ENCODE data around the gene SDHD. TPM values are rescaled to one million over a fixed set of nuclear protein-coding genes. Genes with fewer than 3 reads are reported as not detected.
A peak's percentile ranks its signal among the peaks of the same experiment; 100 is the strongest.
"Not testable (repeated sequence)": the region's sequence is repeated elsewhere in the genome, so short reads cannot be mapped to it uniquely, and the experiment has no call there.

SDHD gene
- total RNA-seq, 2 donors from 2014 or later = 37.7 to 40.8 TPM

GRCh38 chr11:112073941-112074811, 12.5 kb upstream of the SDHD start, which contains the start of the genes NKAPD1 and PIH1D2:
Gene NKAPD1 (plus strand): TSS chr11:112074299. CDS start chr11:112075575, 1,276 bp downstream.
Gene PIH1D2 (minus strand): TSS chr11:112074017. CDS start chr11:112073174, 843 bp downstream.
- H3K27me3 Mint-ChIP-seq = peaks cover 6% of the 10 kb centered on the region
- H3K9me3 ChIP-seq (ENCODE audit: control insufficient read depth, low read length, poor library complexity, severe bottlenecking) = no peaks in the 10 kb centered on the region
- peak within 1 kb of the TSS; percentile 95 for H3K4me3 Mint-ChIP-seq
- ATAC-seq = peak; percentile 91
- H3K36me3 Mint-ChIP-seq (ENCODE audit: low read depth) = peaks cover 7% of the 10 kb centered on the region
- H3K4me1 Mint-ChIP-seq = peaks cover 28% of the 10 kb centered on the region
- peak; percentile 51 to 67 (median 62) for DNase-seq
- H3K27ac Mint-ChIP-seq = peak within 1 kb of the TSS; percentile 96

GRCh38 chr11:112082729-112083128, 3.9 kb upstream of the SDHD start:
- Mint-ChIP-seq H3K36me3 (ENCODE audit: low read depth) (peaks cover 7% of the 10 kb centered on the region), H3K27me3 (no peaks in the 10 kb centered on the region), H3K4me3 (no peak overlapping the region), H3K4me1 (peaks cover 33% of the 10 kb centered on the region), H3K27ac (peak overlapping the region; percentile 32)
- DNase-seq = no peak
- ATAC-seq = no peak
- H3K9me3 ChIP-seq (ENCODE audit: control insufficient read depth, low read length, poor library complexity, severe bottlenecking) = no peaks in the 10 kb centered on the region

GRCh38 chr11:112085822-112086421, 751 bp upstream of the SDHD start:
- Mint-ChIP-seq H3K4me1 (peaks cover 49% of the 10 kb centered on the region), H3K4me3 (peak overlapping the region; percentile 91), H3K36me3 (ENCODE audit: low read depth) (peaks cover 15% of the 10 kb centered on the region), H3K27me3 (no peaks in the 10 kb centered on the region), H3K27ac (peak overlapping the region; percentile 92)
- ATAC-seq = peak; percentile 45
- H3K9me3 ChIP-seq (ENCODE audit: control insufficient read depth, low read length, poor library complexity, severe bottlenecking) = no peaks in the 10 kb centered on the region
- DNase-seq = no peak

GRCh38 chr11:112087212-112087611, 539 bp downstream of the SDHD start:
- ATAC-seq (no peak), DNase-seq (no peak)
- Mint-ChIP-seq H3K4me1 (peaks cover 50% of the 10 kb centered on the region), H3K36me3 (ENCODE audit: low read depth) (peaks cover 17% of the 10 kb centered on the region), H3K27ac (peak overlapping the region; percentile 92), H3K4me3 (peak overlapping the region; percentile 91), H3K27me3 (no peaks in the 10 kb centered on the region)
- no peaks in the 10 kb centered on the region for H3K9me3 ChIP-seq (ENCODE audit: control insufficient read depth, low read length, poor library complexity, severe bottlenecking)

GRCh38 chr11:112095302-112095701, 8.6 kb downstream of the SDHD start:
- not testable (repeated sequence) for H3K27ac Mint-ChIP-seq
- H3K36me3 Mint-ChIP-seq (ENCODE audit: low read depth) = peaks cover 15% of the 10 kb centered on the region

GRCh38 chr11:112096194-112096593, 9.5 kb downstream of the SDHD start:
- ATAC-seq = no peak
- no peak for DNase-seq
- H3K27me3 Mint-ChIP-seq = no peaks in the 10 kb centered on the region
- H3K4me1 Mint-ChIP-seq = peaks cover 17% of the 10 kb centered on the region
- H3K4me3 Mint-ChIP-seq = no peak overlapping the region
- no peak overlapping the region for H3K27ac Mint-ChIP-seq
- peaks cover 15% of the 10 kb centered on the region for H3K36me3 Mint-ChIP-seq (ENCODE audit: low read depth)
- no peaks in the 10 kb centered on the region for H3K9me3 ChIP-seq (ENCODE audit: control insufficient read depth, low read length, poor library complexity, severe bottlenecking)

More at GRCh38 chr11:112095302-112095701, 8.6 kb downstream of the SDHD start:
- H3K27me3 Mint-ChIP-seq; H3K9me3 ChIP-seq (ENCODE audit: control insufficient read depth, low read length, poor library complexity, severe bottlenecking); DNase-seq; ATAC-seq; H3K4me3 Mint-ChIP-seq: not testable (repeated sequence)
- peaks cover 17% of the 10 kb centered on the region for H3K4me1 Mint-ChIP-seq

- H3K27ac Mint-ChIP-seq = no peak overlapping the region
- no peak overlapping the region for H3K4me3 Mint-ChIP-seq
- ATAC-seq = no peak
- H3K4me1 Mint-ChIP-seq = peaks cover 13% of the 10 kb centered on the region
- H3K27me3 Mint-ChIP-seq = no peaks in the 10 kb centered on the region
- H3K9me3 ChIP-seq (ENCODE audit: control insufficient read depth, low read length, poor library complexity, severe bottlenecking) = no peaks in the 10 kb centered on the region
- H3K36me3 Mint-ChIP-seq (ENCODE audit: low read depth) = peaks cover 12% of the 10 kb centered on the region
- DNase-seq = no peak
These were observed 11.3 kb downstream of the SDHD start for GRCh38 chr11:112097734-112098528.

GRCh38 chr11:112100462-112100861, 13.8 kb downstream of the SDHD start:
- H3K36me3 Mint-ChIP-seq (ENCODE audit: low read depth) = peaks cover 10% of the 10 kb centered on the region
- peak overlapping the region; percentile 21 for H3K27ac Mint-ChIP-seq
- H3K4me3 Mint-ChIP-seq = no peak overlapping the region
- no peaks in the 10 kb centered on the region for H3K27me3 Mint-ChIP-seq
- ATAC-seq (no peak), DNase-seq (no peak)
- peaks cover 9% of the 10 kb centered on the region for H3K4me1 Mint-ChIP-seq
- no peaks in the 10 kb centered on the region for H3K9me3 ChIP-seq (ENCODE audit: control insufficient read depth, low read length, poor library complexity, severe bottlenecking)

GRCh38 chr11:112103446-112103845, 16.8 kb downstream of the SDHD start:
- Mint-ChIP-seq H3K27me3 (no peaks in the 10 kb centered on the region), H3K4me3 (no peak overlapping the region), H3K4me1 (peaks cover 2% of the 10 kb centered on the region), H3K27ac (no peak overlapping the region), H3K36me3 (ENCODE audit: low read depth) (peaks cover 2% of the 10 kb centered on the region)
- no peaks in the 10 kb centered on the region for H3K9me3 ChIP-seq (ENCODE audit: control insufficient read depth, low read length, poor library complexity, severe bottlenecking)
- no peak for ATAC-seq
- no peak for DNase-seq

- DNase-seq (no peak), ATAC-seq (no peak)
- H3K27ac Mint-ChIP-seq = no peak overlapping the region
- H3K9me3 ChIP-seq (ENCODE audit: control insufficient read depth, low read length, poor library complexity, severe bottlenecking) = no peaks in the 10 kb centered on the region
- no peaks in the 10 kb centered on the region for H3K4me1 Mint-ChIP-seq
- no peaks in the 10 kb centered on the region for H3K27me3 Mint-ChIP-seq
- no peak overlapping the region for H3K4me3 Mint-ChIP-seq
- H3K36me3 Mint-ChIP-seq (ENCODE audit: low read depth) = no peaks in the 10 kb centered on the region
These were observed 19.4 kb downstream of the SDHD start for GRCh38 chr11:112106070-112106469.

GRCh38 chr11:112113539-112114457, 27.1 kb downstream of the SDHD start:
- peak overlapping the region; percentile 74 for H3K27ac Mint-ChIP-seq
- H3K36me3 Mint-ChIP-seq (ENCODE audit: low read depth) = peaks cover 5% of the 10 kb centered on the region

GRCh38 chr11:112114460-112114859, 27.8 kb downstream of the SDHD start:
- peaks cover 3% of the 10 kb centered on the region for H3K4me1 Mint-ChIP-seq
- H3K36me3 Mint-ChIP-seq (ENCODE audit: low read depth) = peaks cover 5% of the 10 kb centered on the region
- DNase-seq (no peak), ATAC-seq (no peak)
- H3K27ac Mint-ChIP-seq = peak overlapping the region; percentile 74
- H3K9me3 ChIP-seq (ENCODE audit: control insufficient read depth, low read length, poor library complexity, severe bottlenecking) = no peaks in the 10 kb centered on the region
- H3K4me3 Mint-ChIP-seq = no peak overlapping the region
- no peaks in the 10 kb centered on the region for H3K27me3 Mint-ChIP-seq

More at GRCh38 chr11:112113539-112114457, 27.1 kb downstream of the SDHD start:
- DNase-seq = no peak
- no peaks in the 10 kb centered on the region for H3K9me3 ChIP-seq (ENCODE audit: control insufficient read depth, low read length, poor library complexity, severe bottlenecking)
- ATAC-seq = peak; percentile 74
- H3K4me1 Mint-ChIP-seq = peaks cover 3% of the 10 kb centered on the region
- no peak overlapping the region for H3K4me3 Mint-ChIP-seq
- H3K27me3 Mint-ChIP-seq = no peaks in the 10 kb centered on the region

Data from T-helper 17 cell (primary cell).